ENCODE measurements around the gene GMEB1. TPM values are rescaled to one million over a fixed set of nuclear protein-coding genes. Genes with fewer than 3 reads are reported as not detected.
A peak's percentile ranks its signal among the peaks of the same experiment; 100 is the strongest.
"Not testable (repeated sequence)": the region's sequence is repeated elsewhere in the genome, so short reads cannot be mapped to it uniquely, and the experiment has no call there.

GMEB1 gene
- total RNA-seq, 1 donor from 2014 or later = 11.4 TPM

DNA sequence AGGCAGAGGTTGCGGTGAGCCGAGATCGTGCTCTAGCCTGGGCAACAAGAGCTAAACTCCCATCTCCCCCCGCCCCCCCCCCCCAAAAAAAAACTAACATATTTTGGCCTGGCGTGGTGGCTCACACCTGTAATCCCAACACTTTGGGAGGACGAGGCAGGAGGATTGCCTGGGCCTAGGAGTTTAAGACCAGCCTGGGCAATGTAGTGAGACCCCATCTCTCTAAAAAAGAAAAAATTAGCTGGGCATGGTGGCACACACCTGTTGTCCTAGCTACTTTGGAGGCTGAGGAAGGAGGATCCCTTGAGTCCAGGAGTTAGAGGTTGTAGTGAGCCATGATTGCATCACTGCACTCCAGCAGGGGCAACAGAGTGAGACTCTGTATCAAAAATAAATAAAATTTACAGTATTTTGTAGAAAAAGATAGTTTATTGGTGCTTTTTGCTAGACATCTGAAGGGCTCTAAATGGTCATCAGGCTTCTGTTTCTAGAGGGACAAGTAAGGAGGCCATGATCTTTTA lies 77.1 kb downstream of the GMEB1 start:
- no peak for DNase-seq (ENCODE audit: low spot score)

GRCh38 chr1:28750330-28750729 lies 81.7 kb downstream of the GMEB1 start:
- DNase-seq (ENCODE audit: low spot score) = no peak

DNA sequence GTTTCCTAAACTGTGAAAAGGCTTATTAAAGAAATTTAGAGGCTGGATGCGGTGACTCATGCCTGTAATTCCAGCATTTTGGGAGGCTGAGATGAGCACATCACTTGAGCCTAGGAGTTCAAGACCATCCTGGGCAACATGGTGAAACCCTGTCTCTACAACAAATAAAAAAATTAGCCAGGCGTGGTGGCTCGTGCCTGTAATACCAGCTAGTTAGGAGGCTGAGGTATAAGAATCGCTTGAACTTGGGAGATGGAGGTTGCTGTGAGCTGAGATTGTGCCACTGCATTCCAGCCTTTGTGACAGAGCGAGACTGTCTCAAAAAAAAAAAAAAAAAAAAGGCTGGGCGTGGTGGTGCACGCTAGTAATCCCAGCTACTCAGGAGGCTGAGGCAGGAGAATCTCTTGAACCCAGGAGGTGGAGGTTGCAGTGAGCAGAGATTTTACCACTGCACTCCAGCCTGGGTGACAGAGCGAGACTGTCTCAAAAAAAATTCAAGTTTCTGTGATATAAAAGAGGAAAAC lies 82.2 kb downstream of the GMEB1 start:
- DNase-seq (ENCODE audit: low spot score) = not testable (repeated sequence)

DNA sequence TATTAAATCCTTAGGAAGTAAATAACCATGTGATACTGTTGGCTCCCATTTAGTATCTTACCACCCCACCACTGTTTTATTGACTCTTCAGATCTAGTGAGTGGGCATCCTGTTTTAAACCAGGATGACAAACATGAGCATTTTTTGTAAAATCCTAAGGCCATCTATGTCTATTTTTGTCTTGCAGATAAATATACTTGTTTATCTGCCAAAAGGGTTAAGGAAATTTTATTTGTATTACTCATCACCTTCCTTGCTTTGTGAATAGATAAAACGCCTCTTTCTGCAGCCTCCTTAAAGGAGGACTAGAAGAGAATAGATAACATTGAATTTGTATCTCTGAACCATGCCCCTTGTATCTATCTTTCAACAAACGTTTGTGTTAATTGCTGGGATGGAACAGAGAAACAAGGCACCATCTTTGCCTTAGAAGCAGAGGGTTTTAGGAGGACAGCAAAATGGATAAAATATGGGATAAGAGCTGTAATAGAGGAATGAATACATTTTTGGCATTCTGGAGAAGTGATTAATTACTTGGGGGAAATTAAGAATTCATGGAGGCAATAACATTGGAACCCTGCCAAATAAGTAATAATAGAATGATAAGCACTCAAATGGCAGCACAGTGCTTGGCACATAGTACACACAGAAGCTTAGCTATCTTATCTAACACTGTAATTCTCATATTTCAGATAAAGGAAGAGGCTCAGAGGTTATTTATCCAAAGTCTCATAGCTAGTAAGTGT lies 82.9 kb downstream of the GMEB1 start:
- no peak for DNase-seq (ENCODE audit: low spot score)

DNA sequence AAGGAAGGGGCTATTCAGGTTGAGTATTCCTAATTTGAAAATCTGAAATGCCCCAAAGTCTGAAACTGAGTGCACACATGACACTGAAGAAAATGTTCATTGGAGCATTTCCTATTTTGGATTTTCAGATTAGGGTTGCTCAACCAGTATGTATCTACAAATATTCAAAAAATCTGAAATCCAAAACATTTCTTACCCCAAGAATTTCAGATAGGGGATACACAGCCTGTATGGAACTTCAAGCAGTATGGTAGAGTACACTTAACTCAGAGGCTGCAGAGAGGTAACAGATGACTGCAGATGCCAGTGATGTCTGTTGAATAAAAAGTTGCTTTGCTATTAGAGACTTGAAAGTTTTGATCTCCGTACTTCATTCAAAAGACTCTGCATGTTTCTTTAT lies 87.1 kb downstream of the GMEB1 start:
- no peak for DNase-seq (ENCODE audit: low spot score)

DNA sequence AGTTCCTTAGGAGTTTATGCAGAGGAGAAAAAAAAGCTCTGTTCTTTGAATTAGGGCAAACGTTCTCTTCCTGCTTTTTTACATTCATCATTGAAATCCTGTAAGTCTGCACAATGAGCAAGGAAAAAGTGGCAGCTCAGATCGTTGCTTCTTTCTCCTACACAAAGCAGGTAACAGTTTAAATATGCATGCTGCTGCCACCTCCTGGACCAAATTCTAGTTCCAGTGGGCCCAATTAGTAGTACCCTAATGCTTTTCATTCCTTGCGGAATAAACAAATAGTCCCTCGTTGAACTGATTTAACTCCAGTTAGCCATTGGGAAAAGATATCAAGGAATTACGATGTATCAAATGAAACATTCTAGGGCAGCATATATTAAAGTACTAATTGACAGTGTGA lies 88.3 kb downstream of the GMEB1 start:
- no peak for DNase-seq (ENCODE audit: low spot score)

DNA sequence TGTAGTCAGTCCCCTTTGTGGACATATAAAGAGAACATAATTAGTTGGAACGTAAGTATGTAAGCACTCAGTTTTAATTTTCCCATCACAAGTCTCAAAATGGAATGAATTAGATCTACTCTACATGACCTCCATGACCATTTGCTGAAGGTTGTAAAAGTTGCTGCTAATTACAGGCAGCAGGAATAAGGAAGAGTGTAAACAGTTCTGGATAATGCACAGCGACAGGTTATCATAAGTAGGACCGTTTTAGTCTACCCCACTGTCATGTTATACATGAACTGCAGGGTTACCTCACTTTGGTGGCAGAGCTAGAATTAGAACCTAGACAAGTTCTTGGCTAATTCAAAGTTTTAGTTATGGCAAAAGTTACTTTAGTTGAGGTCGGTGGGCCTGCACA lies 89.8 kb downstream of the GMEB1 start:
- DNase-seq (ENCODE audit: low spot score) = peak; percentile 33

GRCh38 chr1:28759257-28759656 lies 90.7 kb downstream of the GMEB1 start:
- no peak for DNase-seq (ENCODE audit: low spot score)

- DNase-seq (ENCODE audit: low spot score) = peak; percentile 37
Measured at GRCh38 chr1:28761189-28761588, 92.6 kb downstream of the GMEB1 start.

DNA sequence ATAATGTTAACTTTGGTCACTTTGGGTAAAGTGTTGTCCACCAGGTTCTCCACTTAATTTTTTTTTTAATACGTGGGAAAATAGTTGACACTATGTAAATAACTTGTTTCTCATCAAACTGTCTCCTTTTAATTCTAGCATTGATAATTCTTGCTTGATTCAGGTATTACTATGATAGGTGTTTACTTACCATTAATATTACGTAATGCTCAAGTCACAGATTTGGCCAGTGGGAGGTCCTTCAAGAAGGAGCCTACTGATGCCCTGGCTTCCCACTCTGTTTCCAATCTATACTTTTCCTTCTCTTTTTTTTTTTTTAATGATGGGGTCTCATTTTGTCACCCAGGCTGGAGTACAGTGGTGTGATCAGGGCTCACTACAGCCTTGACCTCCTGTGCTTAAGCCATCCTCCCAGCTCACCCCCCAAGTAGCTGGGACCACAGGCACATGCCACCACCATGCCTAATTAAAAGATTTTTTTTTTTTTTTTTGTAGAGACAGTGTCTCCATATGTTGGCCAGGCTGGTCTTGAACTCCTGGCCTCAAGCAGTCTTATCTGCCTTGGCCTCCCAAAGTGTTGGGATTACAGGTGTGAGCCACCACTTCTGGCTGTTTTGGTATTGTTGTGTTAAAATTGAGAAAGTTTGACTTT lies 98.1 kb downstream of the GMEB1 start:
- no peak for DNase-seq (ENCODE audit: low spot score)

Other genes starting within 250 kb of the GMEB1 start
- 18.6 TPM for gene RCC1, start 162.7 kb upstream of the GMEB1 start, total RNA-seq
- 25.1 TPM for gene TRNAU1AP, start 115.7 kb upstream of the GMEB1 start, total RNA-seq
- gene RAB42, start 76.5 kb upstream of the GMEB1 start, total RNA-seq = 10.2 TPM
- gene TAF12, start 25.7 kb upstream of the GMEB1 start, total RNA-seq = 21.9 TPM
- not detected for gene RNU11, start 20.2 kb upstream of the GMEB1 start, total RNA-seq
- gene YTHDF2, start 68.2 kb downstream of the GMEB1 start, total RNA-seq = 65.5 TPM
- gene OPRD1, start 143.4 kb downstream of the GMEB1 start, total RNA-seq = not detected
- 37.7 TPM for gene EPB41, start 245.8 kb downstream of the GMEB1 start, total RNA-seq